H1 (cell line): ENCODE measurements around the gene ADGRG7. TPM values are rescaled to one million over a fixed set of nuclear protein-coding genes. Genes with fewer than 3 reads are reported as not detected.

ENCODE experiments used
- EZH2 ChIP-seq: fragments of 200-600 bp; sonication (generic); IDR thresholded peaks from 2 replicates; pipeline ENCODE4 v1.7.1; 2012; ENCODE audit warnings: low read depth, mild to moderate bottlenecking, moderate library complexity, low read length, inconsistent platforms; ENCODE audit not compliant: severe bottlenecking
- JUN ChIP-seq: IDR thresholded peaks from 2 replicates; pipeline ENCODE4 v1.6.1; 2011; ENCODE audit warnings: low read depth, mild to moderate bottlenecking, improper control_type of control experiment, low read length
- JUND ChIP-seq: IDR thresholded peaks from 2 replicates; pipeline ENCODE4 v1.6.1; 2011; ENCODE audit warnings: mild to moderate bottlenecking, improper control_type of control experiment, low read length
- TAF7 ChIP-seq: optimal IDR thresholded peaks from 2 replicates; pipeline ENCODE3; 2011; ENCODE audit warnings: low read depth, mild to moderate bottlenecking, inconsistent platforms, low read length, moderate library complexity, borderline replicate concordance
- polyA plus RNA-seq, 7 experiments: library from polyadenylated mRNA; depleted of rRNA in 3 of 7; stranded (reverse) in 5 of 7; unstranded in 2 of 7; fragments of >200 nt in 5 of 7; fragments of 200-250 nt in 2 of 7; gene quantifications; 1 replicate in 5 of 7; 2 replicates in 1 of 7; 4 replicates in 1 of 7; pipeline versions ENCODE4 v1.2.1 to v1.2.3, GENCODE V29; 2011 to 2013; ENCODE audit warnings: missing spikeins in 2 of 7, mixed read lengths in 2 of 7
- total RNA-seq: library from RNA; stranded (reverse); fragmentation: NEBNext Ultra II Directional; extraction: Animal tissue kit (Norgen Biotek cat#: 25700); gene quantifications from 2 replicates; pipeline ENCODE4 v1.2.1, GENCODE V29; 2021

Gene ADGRG7
- total and polyA plus RNA-seq, 2 of the 8 experiments (the other 6 are each of a cell fraction or from before 2014, with no cell fraction given) = not detected

GRCh38 chr3:100743535-100743934 lies 134.1 kb downstream of the ADGRG7 start (continued):
- TF ChIP-seq JUND (no peak), TAF7 (no peak), JUN (no peak), EZH2 (no peak)
